Esophagus squamous epithelium (tissue), 4 donors: ENCODE results near the gene A2ML1.

Source experiments
- POLR2A ChIP-seq, 4 donors: fragments of 450-650 bp; IDR thresholded peaks; one replicate each; pipeline ENCODE4 v1.6.1; 2017; ENCODE audit warnings: antibody characterized with exemption in 4 of 4, mild to moderate bottlenecking in 4 of 4, moderate library complexity in 3 of 4
- TF ChIP-seq, protein P1 (sequence below), 6 experiments: fragments of 450-650 bp in 4 of 6; fragments of 200-600 bp in 2 of 6; sonication (generic) in 2 of 6; IDR thresholded peaks; one replicate each; pipeline ENCODE4 v1.5.1; 2016 to 2019; ENCODE audit warnings: antibody characterized with exemption in 6 of 6, mild to moderate bottlenecking in 4 of 6, moderate library complexity in 4 of 6

DNA sequence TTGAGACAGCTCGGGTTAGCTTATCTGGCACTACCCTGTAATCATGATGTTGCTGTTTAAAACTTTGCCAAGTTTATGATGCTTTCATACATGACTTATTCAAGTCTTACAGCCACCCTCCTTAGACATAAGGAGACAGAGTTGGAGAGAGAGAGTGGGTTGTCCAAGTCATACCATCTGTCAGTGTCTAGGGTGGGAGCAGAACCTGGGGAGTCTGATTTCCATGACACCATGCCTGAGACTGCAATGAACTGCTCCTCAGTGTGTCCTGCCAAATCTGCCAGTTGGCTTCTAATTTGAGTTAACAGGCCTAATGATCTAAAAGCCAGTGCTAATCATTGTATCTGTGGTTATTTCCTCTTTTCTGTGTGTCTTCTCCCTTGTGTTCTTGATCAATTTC lies 48.2 kb downstream of the A2ML1 start:
- no peak for TF ChIP-seq POLR2A (IDR thresholded peaks at IDR 0.05)
- TF ChIP-seq, protein P1, sequence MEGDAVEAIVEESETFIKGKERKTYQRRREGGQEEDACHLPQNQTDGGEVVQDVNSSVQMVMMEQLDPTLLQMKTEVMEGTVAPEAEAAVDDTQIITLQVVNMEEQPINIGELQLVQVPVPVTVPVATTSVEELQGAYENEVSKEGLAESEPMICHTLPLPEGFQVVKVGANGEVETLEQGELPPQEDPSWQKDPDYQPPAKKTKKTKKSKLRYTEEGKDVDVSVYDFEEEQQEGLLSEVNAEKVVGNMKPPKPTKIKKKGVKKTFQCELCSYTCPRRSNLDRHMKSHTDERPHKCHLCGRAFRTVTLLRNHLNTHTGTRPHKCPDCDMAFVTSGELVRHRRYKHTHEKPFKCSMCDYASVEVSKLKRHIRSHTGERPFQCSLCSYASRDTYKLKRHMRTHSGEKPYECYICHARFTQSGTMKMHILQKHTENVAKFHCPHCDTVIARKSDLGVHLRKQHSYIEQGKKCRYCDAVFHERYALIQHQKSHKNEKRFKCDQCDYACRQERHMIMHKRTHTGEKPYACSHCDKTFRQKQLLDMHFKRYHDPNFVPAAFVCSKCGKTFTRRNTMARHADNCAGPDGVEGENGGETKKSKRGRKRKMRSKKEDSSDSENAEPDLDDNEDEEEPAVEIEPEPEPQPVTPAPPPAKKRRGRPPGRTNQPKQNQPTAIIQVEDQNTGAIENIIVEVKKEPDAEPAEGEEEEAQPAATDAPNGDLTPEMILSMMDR (IDR thresholded peaks at IDR 0.05), result no peak
